HepG2 (cell line): ENCODE data around the gene C2orf74. TPM values are rescaled to one million over a fixed set of nuclear protein-coding genes. Genes with fewer than 3 reads are reported as not detected.

Experiments
- GTF2F1 ChIP-seq: fragments of 150-350 bp; IDR thresholded peaks from 2 replicates; pipeline ENCODE4 v1.6.1; 2014; ENCODE audit warnings: low read length
- IKZF1 ChIP-seq: fragments of 450-650 bp; IDR thresholded peaks from 2 replicates; pipeline ENCODE4 v1.7.1; 2016
- LRRFIP1 ChIP-seq: sonication (generic); formaldehyde crosslinking; conservative IDR thresholded peaks from 2 replicates; pipeline ENCODE4 v1.4.0; 2020; ENCODE audit warnings: missing genetic modification reagents
- MTF1 ChIP-seq: sonication (generic); formaldehyde crosslinking; IDR thresholded peaks from 2 replicates; pipeline ENCODE4 v1.5.0; 2020; ENCODE audit warnings: missing genetic modification reagents
- ONECUT2 ChIP-seq: sonication (generic); formaldehyde crosslinking; IDR thresholded peaks from 2 replicates; pipeline ENCODE4 v1.4.0; 2020; ENCODE audit warnings: missing genetic modification reagents
- SOX13 ChIP-seq, 3 experiments: fragments of 450-650 bp in 1 of 3; sonication (generic) in 1 of 3; formaldehyde crosslinking in 1 of 3; IDR thresholded peaks in 2 of 3; conservative IDR thresholded peaks in 1 of 3; 2 replicates each; pipeline versions ENCODE4 v1.5.0 to v1.6.1; 2016 to 2020; ENCODE audit warnings: antibody characterized with exemption in 1 of 3, mild to moderate bottlenecking in 1 of 3, missing compliant biosample characterization in 1 of 3, missing genetic modification reagents in 1 of 3, moderate library complexity in 1 of 3
- TFDP1 ChIP-seq: IDR thresholded peaks from 2 replicates; pipeline ENCODE4 v1.6.1; 2016; ENCODE audit warnings: missing compliant biosample characterization, missing genetic modification reagents, borderline replicate concordance
- ZBTB14 ChIP-seq: sonication (generic); formaldehyde crosslinking; IDR thresholded peaks from 2 replicates; pipeline ENCODE4 v1.4.0; 2020; ENCODE audit warnings: missing genetic modification reagents
- ZNF335 ChIP-seq: sonication (generic); formaldehyde crosslinking; IDR thresholded peaks from 2 replicates; pipeline ENCODE4 v1.4.0; 2020; ENCODE audit warnings: missing genetic modification reagents
- polyA plus RNA-seq, 8 experiments: library from polyadenylated mRNA; depleted of rRNA in 3 of 8; stranded (reverse) in 7 of 8; unstranded in 1 of 8; fragments of >200 nt; fragmentation: Illumina TruSeq in 4 of 8; extraction: Trizol in 4 of 8; gene quantifications; 2 replicates each; pipeline versions ENCODE4 v1.2.1 to v1.2.3, GENCODE V29; 2011 to 2016; ENCODE audit warnings: low read depth in 4 of 8, missing spikeins in 1 of 8, mixed read lengths in 1 of 8; ENCODE audit not compliant: insufficient read depth in 1 of 8
- total RNA-seq, 5 experiments: library from RNA; depleted of rRNA; stranded (reverse); fragments of >200 nt; fragmentation: Illumina TruSeq; extraction: Trizol; gene quantifications; 2 replicates each; pipeline ENCODE4 v1.2.3, GENCODE V29; 2016; ENCODE audit warnings: low read depth in 1 of 5
- TF ChIP-seq, protein P1 (sequence below): sonication (generic); formaldehyde crosslinking; IDR thresholded peaks from 2 replicates; pipeline ENCODE4 v1.9.0; 2021; ENCODE audit warnings: missing genetic modification reagents, borderline replicate concordance
- TF ChIP-seq, protein P2 (sequence below): IDR thresholded peaks from 2 replicates; pipeline ENCODE4 v1.6.1; 2012; ENCODE audit warnings: low read length, improper control_type of control experiment
- TF ChIP-seq, protein P3 (sequence below): IDR thresholded peaks from 2 replicates; pipeline ENCODE4 v1.6.1; 2016; ENCODE audit warnings: low read depth

The C2orf74 gene
- total and polyA plus RNA-seq, 2 of the 13 experiments (the other 11 are each of a cell fraction or from before 2014, with no cell fraction given) = 10.6 to 13.8 TPM

DNA sequence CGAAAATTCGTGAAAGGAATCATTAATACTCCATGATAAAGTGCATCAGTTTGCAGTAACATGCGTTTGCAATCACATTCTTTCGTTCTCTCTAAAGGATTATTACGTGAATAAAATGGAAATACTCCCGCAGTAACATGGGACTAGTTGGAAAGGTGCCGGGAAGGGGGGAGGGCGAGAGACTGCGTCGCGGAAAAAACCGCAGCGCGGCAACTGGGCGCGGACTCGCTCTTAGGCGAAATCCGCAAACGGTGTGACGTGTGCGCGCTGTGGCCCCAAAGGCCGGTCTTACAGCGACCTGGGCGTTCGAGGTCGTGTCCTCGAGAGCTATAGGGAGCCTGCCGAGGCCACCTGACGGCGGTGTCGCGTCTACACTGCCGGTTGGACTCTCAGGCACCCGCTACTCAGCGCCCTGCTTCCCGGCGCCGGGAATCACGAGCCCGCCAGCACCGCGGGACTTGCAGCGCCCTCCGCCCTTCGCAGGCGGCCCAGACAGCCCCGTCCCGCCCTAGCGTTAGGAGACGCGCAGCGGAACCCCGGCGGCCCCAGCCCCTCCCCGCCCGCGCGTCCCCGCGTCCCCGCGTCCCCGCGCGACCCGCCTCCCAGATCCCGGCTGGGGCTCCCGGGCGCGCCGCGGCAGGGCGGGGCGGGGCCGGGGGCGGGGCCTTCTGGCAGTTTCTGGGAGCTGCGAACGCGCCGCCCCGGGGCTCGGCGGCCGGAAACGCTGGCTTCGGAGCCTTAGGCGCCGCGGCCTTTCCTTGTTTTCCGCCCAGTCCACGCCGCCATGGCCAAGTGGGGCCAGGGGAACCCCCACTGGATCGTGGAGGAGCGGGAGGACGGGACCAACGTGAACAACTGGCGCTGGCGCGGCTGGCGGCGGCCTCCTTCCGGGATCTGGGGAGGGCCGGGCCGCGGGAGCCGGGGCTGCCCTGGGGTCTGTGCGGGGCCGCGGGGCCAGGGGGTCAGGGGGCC lies 15.1 kb downstream of the C2orf74 start (continued):
- TF ChIP-seq, protein P1, sequence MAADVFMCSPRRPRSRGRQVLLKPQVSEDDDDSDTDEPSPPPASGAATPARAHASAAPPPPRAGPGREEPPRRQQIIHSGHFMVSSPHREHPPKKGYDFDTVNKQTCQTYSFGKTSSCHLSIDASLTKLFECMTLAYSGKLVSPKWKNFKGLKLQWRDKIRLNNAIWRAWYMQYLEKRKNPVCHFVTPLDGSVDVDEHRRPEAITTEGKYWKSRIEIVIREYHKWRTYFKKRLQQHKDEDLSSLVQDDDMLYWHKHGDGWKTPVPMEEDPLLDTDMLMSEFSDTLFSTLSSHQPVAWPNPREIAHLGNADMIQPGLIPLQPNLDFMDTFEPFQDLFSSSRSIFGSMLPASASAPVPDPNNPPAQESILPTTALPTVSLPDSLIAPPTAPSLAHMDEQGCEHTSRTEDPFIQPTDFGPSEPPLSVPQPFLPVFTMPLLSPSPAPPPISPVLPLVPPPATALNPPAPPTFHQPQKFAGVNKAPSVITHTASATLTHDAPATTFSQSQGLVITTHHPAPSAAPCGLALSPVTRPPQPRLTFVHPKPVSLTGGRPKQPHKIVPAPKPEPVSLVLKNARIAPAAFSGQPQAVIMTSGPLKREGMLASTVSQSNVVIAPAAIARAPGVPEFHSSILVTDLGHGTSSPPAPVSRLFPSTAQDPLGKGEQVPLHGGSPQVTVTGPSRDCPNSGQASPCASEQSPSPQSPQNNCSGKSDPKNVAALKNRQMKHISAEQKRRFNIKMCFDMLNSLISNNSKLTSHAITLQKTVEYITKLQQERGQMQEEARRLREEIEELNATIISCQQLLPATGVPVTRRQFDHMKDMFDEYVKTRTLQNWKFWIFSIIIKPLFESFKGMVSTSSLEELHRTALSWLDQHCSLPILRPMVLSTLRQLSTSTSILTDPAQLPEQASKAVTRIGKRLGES = peak; percentile 26; the same call in 1 of the 2 replicates
- TF ChIP-seq LRRFIP1 (CRISPR knock-in tag) (no peak), ZNF335 (CRISPR knock-in tag) (peak; percentile 88), ONECUT2 (no peak), TFDP1 (CRISPR knock-in tag) (peak; percentile 90; the same call in 1 of the 2 replicates), GTF2F1 (no peak), SOX13 (IDR thresholded peaks at IDR 0.05) (0 out of 2 replicates have a peak, but pooled peaks have one; percentile 7), SOX13 (CRISPR knock-in tag; conservative IDR thresholded peaks at IDR 0.05 in 1 of 2, IDR thresholded peaks at IDR 0.05 in 1 of 2) (peak in 1 of 2 experiments; percentile 31; a peak in 2 of 4 replicates), ZBTB14 (CRISPR knock-in tag) (peak; percentile 98), IKZF1 (no peak), MTF1 (CRISPR knock-in tag) (peak; percentile 68)
- TF ChIP-seq, protein P2, sequence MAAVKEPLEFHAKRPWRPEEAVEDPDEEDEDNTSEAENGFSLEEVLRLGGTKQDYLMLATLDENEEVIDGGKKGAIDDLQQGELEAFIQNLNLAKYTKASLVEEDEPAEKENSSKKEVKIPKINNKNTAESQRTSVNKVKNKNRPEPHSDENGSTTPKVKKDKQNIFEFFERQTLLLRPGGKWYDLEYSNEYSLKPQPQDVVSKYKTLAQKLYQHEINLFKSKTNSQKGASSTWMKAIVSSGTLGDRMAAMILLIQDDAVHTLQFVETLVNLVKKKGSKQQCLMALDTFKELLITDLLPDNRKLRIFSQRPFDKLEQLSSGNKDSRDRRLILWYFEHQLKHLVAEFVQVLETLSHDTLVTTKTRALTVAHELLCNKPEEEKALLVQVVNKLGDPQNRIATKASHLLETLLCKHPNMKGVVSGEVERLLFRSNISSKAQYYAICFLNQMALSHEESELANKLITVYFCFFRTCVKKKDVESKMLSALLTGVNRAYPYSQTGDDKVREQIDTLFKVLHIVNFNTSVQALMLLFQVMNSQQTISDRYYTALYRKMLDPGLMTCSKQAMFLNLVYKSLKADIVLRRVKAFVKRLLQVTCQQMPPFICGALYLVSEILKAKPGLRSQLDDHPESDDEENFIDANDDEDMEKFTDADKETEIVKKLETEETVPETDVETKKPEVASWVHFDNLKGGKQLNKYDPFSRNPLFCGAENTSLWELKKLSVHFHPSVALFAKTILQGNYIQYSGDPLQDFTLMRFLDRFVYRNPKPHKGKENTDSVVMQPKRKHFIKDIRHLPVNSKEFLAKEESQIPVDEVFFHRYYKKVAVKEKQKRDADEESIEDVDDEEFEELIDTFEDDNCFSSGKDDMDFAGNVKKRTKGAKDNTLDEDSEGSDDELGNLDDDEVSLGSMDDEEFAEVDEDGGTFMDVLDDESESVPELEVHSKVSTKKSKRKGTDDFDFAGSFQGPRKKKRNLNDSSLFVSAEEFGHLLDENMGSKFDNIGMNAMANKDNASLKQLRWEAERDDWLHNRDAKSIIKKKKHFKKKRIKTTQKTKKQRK = no peak
- TF ChIP-seq, protein P3, sequence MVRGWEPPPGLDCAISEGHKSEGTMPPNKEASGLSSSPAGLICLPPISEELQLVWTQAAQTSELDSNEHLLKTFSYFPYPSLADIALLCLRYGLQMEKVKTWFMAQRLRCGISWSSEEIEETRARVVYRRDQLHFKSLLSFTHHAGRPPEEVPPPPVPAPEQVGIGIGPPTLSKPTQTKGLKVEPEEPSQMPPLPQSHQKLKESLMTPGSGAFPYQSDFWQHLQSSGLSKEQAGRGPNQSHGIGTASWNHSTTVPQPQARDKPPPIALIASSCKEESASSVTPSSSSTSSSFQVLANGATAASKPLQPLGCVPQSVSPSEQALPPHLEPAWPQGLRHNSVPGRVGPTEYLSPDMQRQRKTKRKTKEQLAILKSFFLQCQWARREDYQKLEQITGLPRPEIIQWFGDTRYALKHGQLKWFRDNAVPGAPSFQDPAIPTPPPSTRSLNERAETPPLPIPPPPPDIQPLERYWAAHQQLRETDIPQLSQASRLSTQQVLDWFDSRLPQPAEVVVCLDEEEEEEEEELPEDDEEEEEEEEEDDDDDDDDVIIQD (CRISPR knock-in tag) = no peak; the same call in 1 of the 2 replicates
